Astrocyte (in vitro differentiated cells and primary cell): Measurements from ENCODE around the gene PLCL2. TPM values are rescaled to one million over a fixed set of nuclear protein-coding genes. Genes with fewer than 3 reads are reported as not detected.

Experiments
- DNase-seq: peaks from one replicate; pipeline ENCODE4 v3.0.0-alpha.2; 2010; ENCODE audit warnings: low read depth
- FAIRE-seq: peaks from 2 replicates; lab custom pipeline; 2011; peaks lifted over from hg19 to GRCh38; lab: Jason Lieb, UNC
- H2AFZ ChIP-seq: 2 replicates; pipeline ENCODE4 v1.6.0; 2012; ENCODE audit warnings: low read depth, low read length, inconsistent platforms
- H3K27ac ChIP-seq: 2 replicates; pipeline ENCODE4 v1.5.1; 2011; ENCODE audit warnings: low read depth, low read length, inconsistent platforms
- H3K27me3 ChIP-seq: 2 replicates; pipeline ENCODE4 v1.6.0; 2011; ENCODE audit warnings: low read length, inconsistent platforms; ENCODE audit not compliant: insufficient read depth
- H3K36me3 ChIP-seq: 2 replicates; pipeline ENCODE4 v1.5.1; 2011; ENCODE audit warnings: low read length, inconsistent platforms; ENCODE audit not compliant: insufficient read depth
- H3K4me1 ChIP-seq: 2 replicates; pipeline ENCODE4 v1.5.1; 2011; ENCODE audit warnings: low read length, inconsistent platforms; ENCODE audit not compliant: insufficient read depth
- H3K4me2 ChIP-seq: 2 replicates; pipeline ENCODE4 v1.6.0; 2012; ENCODE audit warnings: low read length, inconsistent platforms
- H3K4me3 ChIP-seq: 2 replicates; pipeline ENCODE4 v1.5.1; 2011; ENCODE audit warnings: low read depth, mild to moderate bottlenecking, low read length, inconsistent platforms; ENCODE audit not compliant: insufficient read depth
- H3K79me2 ChIP-seq: 2 replicates; pipeline ENCODE4 v1.6.0; 2012; ENCODE audit warnings: mild to moderate bottlenecking, low read length, inconsistent platforms; ENCODE audit not compliant: insufficient read depth
- H3K9ac ChIP-seq: 2 replicates; pipeline ENCODE4 v1.6.0; 2012; ENCODE audit warnings: mild to moderate bottlenecking, low read length, inconsistent platforms
- H3K9me3 ChIP-seq: 2 replicates; pipeline ENCODE4 v1.5.1; 2012; ENCODE audit warnings: low read depth, mild to moderate bottlenecking, low read length, inconsistent platforms; ENCODE audit not compliant: insufficient read depth
- H4K20me1 ChIP-seq: 2 replicates; pipeline ENCODE4 v1.6.0; 2012; ENCODE audit warnings: low read length, inconsistent platforms; ENCODE audit not compliant: insufficient read depth
- H3K27ac Mint-ChIP-seq: one replicate; pipeline ENCODE4 v1.8.0; 2021; ENCODE audit warnings: mild to moderate bottlenecking, mixed read lengths; ENCODE audit not compliant: unreplicated experiment
- H3K27me3 Mint-ChIP-seq: one replicate; pipeline ENCODE4 v1.8.0; 2021; ENCODE audit warnings: low read depth, mixed read lengths; ENCODE audit not compliant: unreplicated experiment
- H3K36me3 Mint-ChIP-seq: one replicate; pipeline ENCODE4 v1.8.0; 2021; ENCODE audit warnings: low read depth, mixed read lengths; ENCODE audit not compliant: unreplicated experiment
- H3K4me1 Mint-ChIP-seq: one replicate; pipeline ENCODE4 v1.8.0; 2021; ENCODE audit warnings: low read depth, mixed read lengths; ENCODE audit not compliant: unreplicated experiment
- H3K4me3 Mint-ChIP-seq: one replicate; pipeline ENCODE4 v1.8.0; 2021; ENCODE audit warnings: mild to moderate bottlenecking, moderate library complexity, mixed read lengths; ENCODE audit not compliant: unreplicated experiment
- H3K9me3 Mint-ChIP-seq: one replicate; pipeline ENCODE4 v1.8.0; 2021; ENCODE audit warnings: mild to moderate bottlenecking, mixed read lengths; ENCODE audit not compliant: unreplicated experiment
- CTCF ChIP-seq: IDR thresholded peaks from 2 replicates; pipeline ENCODE4 v1.5.1; 2011; ENCODE audit warnings: low read depth, mild to moderate bottlenecking, inconsistent platforms, low read length, moderate library complexity; ENCODE audit not compliant: insufficient read depth
- EZH2 ChIP-seq: IDR thresholded peaks from 2 replicates; pipeline ENCODE4 v1.6.1; 2012; ENCODE audit warnings: mild to moderate bottlenecking, low read length, inconsistent platforms; ENCODE audit not compliant: insufficient read depth
- total RNA-seq: library from RNA; stranded (reverse); gene quantifications from 2 replicates; pipeline ENCODE4 v1.2.1, GENCODE V29; 2021

Gene PLCL2
- total RNA-seq, 1 donor from 2014 or later = 3.9 TPM

- FAIRE-seq = no peak
- H3K4me1 Mint-ChIP-seq = peaks cover 10% of the 10 kb centered on the region
- Histone ChIP-seq H3K27ac (no peak overlapping the region), H3K27me3 (no peaks in the 10 kb centered on the region), H3K9ac (no peak overlapping the region), H2AFZ (no peak overlapping the region), H3K4me1 (peaks cover 5% of the 10 kb centered on the region), H4K20me1 (no peaks in the 10 kb centered on the region), H3K36me3 (no peaks in the 10 kb centered on the region), H3K4me3 (no peak overlapping the region), H3K79me2 (no peaks in the 10 kb centered on the region), H3K4me2 (no peak overlapping the region), H3K9me3 (no peaks in the 10 kb centered on the region)
- no peak overlapping the region for H3K27ac Mint-ChIP-seq
- H3K4me3 Mint-ChIP-seq = no peak overlapping the region
- H3K9me3 Mint-ChIP-seq = no peaks in the 10 kb centered on the region
- H3K27me3 Mint-ChIP-seq = peaks cover 6% of the 10 kb centered on the region
- H3K36me3 Mint-ChIP-seq = no peaks in the 10 kb centered on the region
- TF ChIP-seq EZH2 (no peak), CTCF (no peak)
- no peak for DNase-seq
Measured at GRCh38 chr3:16837602-16838001, 47.2 kb upstream of the PLCL2 start.

- H3K9me3 ChIP-seq = no peaks in the 10 kb centered on the region
- Mint-ChIP-seq H3K4me3 (no peak overlapping the region), H3K9me3 (no peaks in the 10 kb centered on the region), H3K27me3 (peaks cover 6% of the 10 kb centered on the region), H3K36me3 (no peaks in the 10 kb centered on the region), H3K27ac (no peak overlapping the region), H3K4me1 (peaks cover 10% of the 10 kb centered on the region)
- no peaks in the 10 kb centered on the region for H3K36me3 ChIP-seq
- H4K20me1 ChIP-seq = no peaks in the 10 kb centered on the region
- H3K4me1 ChIP-seq = peaks cover 5% of the 10 kb centered on the region
- no peak overlapping the region for H3K4me2 ChIP-seq
- H2AFZ ChIP-seq = no peak overlapping the region
- no peak overlapping the region for H3K27ac ChIP-seq
- no peak overlapping the region for H3K9ac ChIP-seq
- H3K79me2 ChIP-seq = no peaks in the 10 kb centered on the region
- no peak for DNase-seq
- no peak for FAIRE-seq
- no peak overlapping the region for H3K4me3 ChIP-seq
- no peaks in the 10 kb centered on the region for H3K27me3 ChIP-seq
- TF ChIP-seq EZH2 (no peak), CTCF (no peak)
Measured at GRCh38 chr3:16838561-16838960, 46.2 kb upstream of the PLCL2 start.

GRCh38 chr3:16839271-16840100 is 45.3 kb upstream of the PLCL2 start:
- no peak overlapping the region for H3K4me2 ChIP-seq
- no peak overlapping the region for H3K27ac ChIP-seq
- H4K20me1 ChIP-seq = no peaks in the 10 kb centered on the region
- Mint-ChIP-seq H3K4me1 (peaks cover 10% of the 10 kb centered on the region), H3K9me3 (no peaks in the 10 kb centered on the region), H3K27me3 (peaks cover 4% of the 10 kb centered on the region), H3K27ac (no peak overlapping the region), H3K36me3 (no peaks in the 10 kb centered on the region), H3K4me3 (no peak overlapping the region)
- DNase-seq (no peak), FAIRE-seq (no peak)
- H3K9ac ChIP-seq = no peak overlapping the region
- H3K4me3 ChIP-seq = no peak overlapping the region
- H3K4me1 ChIP-seq = peaks cover 5% of the 10 kb centered on the region
- TF ChIP-seq CTCF (no peak), EZH2 (no peak)
- H3K36me3 ChIP-seq = no peaks in the 10 kb centered on the region
- no peaks in the 10 kb centered on the region for H3K27me3 ChIP-seq
- no peaks in the 10 kb centered on the region for H3K9me3 ChIP-seq
- H3K79me2 ChIP-seq = no peaks in the 10 kb centered on the region
- H2AFZ ChIP-seq = no peak overlapping the region
